Activated naive CD8-positive, alpha-beta T cell treated with anti-CD3 and anti-CD28 coated beads for 36 hours (primary cell): ENCODE results near the gene TOLLIP. TPM values are rescaled to one million over a fixed set of nuclear protein-coding genes. Genes with fewer than 3 reads are reported as not detected.

Experiments used
- total RNA-seq, 2 experiments: library from RNA; stranded (reverse); gene quantifications; one replicate each; pipeline ENCODE4 v1.2.3, GENCODE V29; 2021

Gene TOLLIP
- total RNA-seq, 2 experiments from 2014 or later: 32.8 to 36.0 TPM

Other genes with a start within 250 kb of the TOLLIP start
- gene MUC2, start 234.8 kb downstream of the TOLLIP start, total RNA-seq: not detected
- not detected for gene MUC5AC, start 151.7 kb downstream of the TOLLIP start, total RNA-seq
- gene MUC5B, start 86.6 kb downstream of the TOLLIP start, total RNA-seq: not detected
- under 1 TPM; 0.46 to 0.97 TPM for gene BRSK2, start 80.3 kb upstream of the TOLLIP start, total RNA-seq
- 10 to 100 TPM; 15.2 to 16.3 TPM for gene MOB2, start 177.1 kb upstream of the TOLLIP start, total RNA-seq